Body of pancreas (tissue), 4 donors: ENCODE data around the gene TBC1D13. TPM values are rescaled to one million over a fixed set of nuclear protein-coding genes. Genes with fewer than 3 reads are reported as not detected.
"Not testable (repeated sequence)": the region's sequence is repeated elsewhere in the genome, so short reads cannot be mapped to it uniquely, and the experiment has no call there.

Experiments
- ATAC-seq: fragments of 150-250 bp; one replicate; pipeline ENCODE4 v1.9.1; 2016
- DNase-seq, 4 donors: peaks; one replicate each; pipeline ENCODE4 v3.0.0-alpha.2; 2019
- H3K27ac ChIP-seq, 4 donors: fragments of 200-600 bp; sonication (generic); 1 replicate in 3 of 4; 2 replicates in 1 of 4; pipeline versions ENCODE4 v1.5.1 to v1.6.1; 2016 to 2019; ENCODE audit warnings: mild to moderate bottlenecking in 1 of 4, mixed read lengths in 1 of 4, moderate library complexity in 1 of 4
- H3K27me3 ChIP-seq, 2 donors: fragments of 200-600 bp; sonication (generic); one replicate each; pipeline ENCODE4 v1.6.0; 2016; ENCODE audit warnings: mild to moderate bottlenecking in 1 of 2
- H3K36me3 ChIP-seq, 2 donors: fragments of 200-600 bp; sonication (generic); replicated peaks in 1 of 2; 2 replicates each; pipeline ENCODE4 v1.5.1; 2016; ENCODE audit warnings: low read depth in 2 of 2; ENCODE audit not compliant: insufficient read depth in 1 of 2
- H3K4me1 ChIP-seq: fragments of 200-600 bp; sonication (generic); one replicate; pipeline ENCODE4 v1.6.0; 2016
- H3K4me3 ChIP-seq, 2 donors: fragments of 200-600 bp; sonication (generic); 1 replicate in 1 of 2; 2 replicates in 1 of 2; pipeline ENCODE4 v1.5.1; 2016 to 2019
- H3K9me3 ChIP-seq, 3 donors: fragments of 200-600 bp; sonication (generic); 1 replicate in 2 of 3; 2 replicates in 1 of 3; pipeline ENCODE4 v1.5.1; 2016
- CTCF ChIP-seq, 7 experiments: fragments of 450-650 bp in 4 of 7; fragments of 200-600 bp in 3 of 7; sonication (generic) in 3 of 7; IDR thresholded peaks; one replicate each; pipeline ENCODE4 v1.5.1; 2016 to 2019; ENCODE audit warnings: antibody characterized with exemption in 7 of 7
- POLR2A ChIP-seq, 3 donors: fragments of 450-650 bp; IDR thresholded peaks; one replicate each; pipeline ENCODE4 v1.6.1; 2016; ENCODE audit warnings: antibody characterized with exemption in 3 of 3, mild to moderate bottlenecking in 2 of 3
- WGBS, 2 donors: methylation state at CpG; one replicate each; pipeline ENCODE4 v1.1.5; 2017; 5-methylcytosine and 5-hydroxymethylcytosine counted together
- intact Hi-C: fragments of 100-400 bp; cut with DNase I; formaldehyde crosslinking; loops from one replicate; pipeline ENCODE4 v1.15.1; 2023
- total RNA-seq, 2 donors: library from RNA; depleted of rRNA; stranded (reverse); fragments of >200 nt; gene quantifications; one replicate each; pipeline ENCODE4 v1.1.0, GENCODE V29; 2016

The TBC1D13 gene
- total RNA-seq, 2 donors from 2014 or later = 17.5 to 19.5 TPM

GRCh38 chr9:128838338-128838737 lies 51.3 kb downstream of the TBC1D13 start:
- H3K36me3 ChIP-seq = no peaks in the 10 kb centered on the region
- intact Hi-C loops = no loop called here
- no peaks in the 10 kb centered on the region for H3K9me3 ChIP-seq
- H3K27me3 ChIP-seq = no peaks in the 10 kb centered on the region
- H3K4me3 ChIP-seq = no peak overlapping the region
- 76% methylated on average over 3 of the region's 3 CpGs; no CpG with 5 or more reads in 1 of the 2 donors for WGBS, 2 donors
- ATAC-seq = no peak
- no peak for DNase-seq
- TF ChIP-seq POLR2A (IDR thresholded peaks at IDR 0.05) = no peak
- H3K4me1 ChIP-seq = no peaks in the 10 kb centered on the region
- H3K27ac ChIP-seq = no peak overlapping the region

GRCh38 chr9:128840524-128840923 lies 53.5 kb downstream of the TBC1D13 start:
- TF ChIP-seq CTCF (IDR thresholded peaks at IDR 0.05) (no peak), POLR2A (IDR thresholded peaks at IDR 0.05) (no peak)
- Histone ChIP-seq H3K27ac (no peak overlapping the region), H3K4me1 (peaks cover 3% of the 10 kb centered on the region), H3K4me3 (no peak overlapping the region), H3K9me3 (no peaks in the 10 kb centered on the region), H3K36me3 (no peaks in the 10 kb centered on the region), H3K27me3 (no peaks in the 10 kb centered on the region)
- DNase-seq (no peak), ATAC-seq (no peak)
- 89 to 100% methylated on average over 1 of the region's 1 CpG for WGBS, 2 donors
- intact Hi-C loops = no loop called here

- DNase-seq (no peak), ATAC-seq (no peak)
- H3K27me3 ChIP-seq = no peaks in the 10 kb centered on the region
- TF ChIP-seq CTCF (IDR thresholded peaks at IDR 0.05) = no peak
- no peak for TF ChIP-seq POLR2A (IDR thresholded peaks at IDR 0.05)
- no peaks in the 10 kb centered on the region for H3K36me3 ChIP-seq
- no peaks in the 10 kb centered on the region for H3K9me3 ChIP-seq
- H3K4me1 ChIP-seq = peaks cover 12% of the 10 kb centered on the region
- 84 to 85% methylated on average over 12 of the region's 12 CpGs for WGBS, 2 donors
- H3K27ac ChIP-seq = no peak overlapping the region
- no peak overlapping the region for H3K4me3 ChIP-seq
- intact Hi-C loops = no loop called here
Measured at GRCh38 chr9:128841694-128842492, 54.8 kb downstream of the TBC1D13 start.

GRCh38 chr9:128843171-128843570 lies 56.1 kb downstream of the TBC1D13 start:
- intact Hi-C loops, H3K27ac ChIP-seq: not testable (repeated sequence)

GRCh38 chr9:128845186-128845931 lies 58.3 kb downstream of the TBC1D13 start:
- intact Hi-C loops = loop anchor here (5.0 kb wide), 1 partner anchor 82 kb away; no protein-coding TSS in a partner anchor
- H3K4me3 ChIP-seq = no peak overlapping the region
- no peaks in the 10 kb centered on the region for H3K9me3 ChIP-seq
- H3K4me1 ChIP-seq = peaks cover 12% of the 10 kb centered on the region
- DNase-seq (no peak), ATAC-seq (peak; percentile 35)
- no peaks in the 10 kb centered on the region for H3K36me3 ChIP-seq
- 65 to 67% methylated on average over 8 to 13 of the region's 13 CpGs for WGBS, 2 donors
- H3K27ac ChIP-seq = no peak overlapping the region
- TF ChIP-seq CTCF (IDR thresholded peaks at IDR 0.05) (no peak), POLR2A (IDR thresholded peaks at IDR 0.05) (no peak)
- H3K27me3 ChIP-seq = no peaks in the 10 kb centered on the region

More at GRCh38 chr9:128843171-128843570, 56.1 kb downstream of the TBC1D13 start:
- not testable (repeated sequence) for DNase-seq, H3K27me3 ChIP-seq, H3K9me3 ChIP-seq, H3K36me3 ChIP-seq, ATAC-seq, H3K4me3 ChIP-seq
- WGBS, 2 donors = 94 to 98% methylated on average over 7 of the region's 7 CpGs
- peaks cover 12% of the 10 kb centered on the region for H3K4me1 ChIP-seq
